GM19099 (cell line): ENCODE results near the gene COX7B2.

Experiments
- POLR2A ChIP-seq: IDR thresholded peaks from 3 replicates; pipeline ENCODE4 v1.6.1; 2011; ENCODE audit warnings: low read depth; ENCODE audit not compliant: insufficient read length; ENCODE audit errors: extremely low read depth

COX7B2 gene

DNA sequence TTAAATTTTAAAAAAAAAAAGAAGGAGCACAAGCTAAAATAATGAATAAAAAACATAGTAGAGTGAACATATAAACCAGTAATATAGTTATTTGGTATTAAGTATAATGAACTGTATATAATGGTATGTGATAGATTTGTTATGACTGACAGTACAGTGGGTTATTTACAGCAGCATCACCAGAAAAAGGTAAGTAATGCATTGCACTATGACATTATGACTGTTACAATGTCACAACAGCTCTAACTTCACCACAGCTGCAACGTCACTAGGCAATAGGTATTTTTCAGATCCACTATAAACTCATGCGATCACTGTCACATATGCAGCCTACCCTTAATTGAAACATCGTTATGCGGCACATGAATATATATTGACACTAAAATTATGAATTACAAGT, 72.5 kb downstream of the COX7B2 start:
- no peak for TF ChIP-seq POLR2A

GRCh38 chr4:46830971-46831454, 78.0 kb downstream of the COX7B2 start:
- no peak for TF ChIP-seq POLR2A

- TF ChIP-seq POLR2A, result no peak
Observed at GRCh38 chr4:46820154-46820553, 88.9 kb downstream of the COX7B2 start.

DNA sequence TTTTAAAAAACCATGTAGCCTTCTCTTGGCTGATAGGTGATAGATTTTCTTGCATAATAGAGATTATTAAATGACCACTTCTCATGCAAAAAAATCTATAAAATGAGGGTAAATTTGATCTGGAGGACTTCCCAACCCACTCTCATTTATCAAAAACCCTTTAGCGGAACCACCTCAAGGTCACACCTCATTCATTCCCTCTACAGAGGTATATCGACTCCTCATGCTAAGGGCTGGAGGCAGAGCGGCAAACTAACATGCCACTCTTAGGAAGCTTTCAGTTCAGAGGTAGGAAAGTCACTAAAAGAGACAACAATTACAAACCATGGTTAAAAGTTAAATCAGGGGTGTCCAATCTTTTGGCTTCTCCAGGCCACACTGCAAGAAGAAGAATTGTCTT, 90.0 kb downstream of the COX7B2 start:
- TF ChIP-seq POLR2A, result no peak

DNA sequence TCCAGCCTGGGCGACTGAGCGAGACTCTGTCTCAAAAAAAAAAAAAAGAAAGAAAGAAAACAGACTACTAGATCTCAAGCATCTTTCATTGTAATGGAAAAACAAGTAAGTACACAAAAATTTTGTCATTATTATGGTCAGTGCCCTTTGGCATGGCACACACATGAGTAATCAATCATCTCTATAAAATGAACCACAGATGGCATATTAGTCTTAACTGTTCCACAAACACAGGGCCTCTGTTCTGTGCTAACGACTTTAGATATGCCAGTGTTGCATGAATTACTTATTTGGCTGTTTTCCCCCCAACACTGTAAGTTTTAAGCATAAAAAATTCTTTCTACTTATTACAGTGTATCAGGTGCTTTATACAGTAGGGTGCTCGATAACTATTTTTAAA, 90.4 kb downstream of the COX7B2 start:
- no peak for TF ChIP-seq POLR2A

DNA sequence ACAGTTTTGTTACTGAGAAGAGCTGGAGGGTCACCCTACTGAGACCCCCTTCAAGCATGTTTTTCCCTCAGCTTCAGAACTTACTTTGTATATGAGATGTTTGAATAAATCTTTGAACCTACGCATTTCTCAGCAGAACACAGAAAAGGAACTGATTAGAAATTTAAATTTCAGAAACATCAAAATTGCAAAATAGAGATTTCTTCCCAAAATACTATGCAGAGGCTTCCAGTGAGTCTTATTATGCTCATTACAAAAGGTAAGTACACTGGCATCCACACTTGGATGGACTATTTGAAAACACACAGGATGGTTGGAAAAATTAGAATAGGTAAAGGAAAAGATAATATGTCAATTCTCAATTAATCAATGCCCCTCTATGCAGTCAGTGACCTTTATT, 91.2 kb downstream of the COX7B2 start:
- TF ChIP-seq POLR2A, result no peak

DNA sequence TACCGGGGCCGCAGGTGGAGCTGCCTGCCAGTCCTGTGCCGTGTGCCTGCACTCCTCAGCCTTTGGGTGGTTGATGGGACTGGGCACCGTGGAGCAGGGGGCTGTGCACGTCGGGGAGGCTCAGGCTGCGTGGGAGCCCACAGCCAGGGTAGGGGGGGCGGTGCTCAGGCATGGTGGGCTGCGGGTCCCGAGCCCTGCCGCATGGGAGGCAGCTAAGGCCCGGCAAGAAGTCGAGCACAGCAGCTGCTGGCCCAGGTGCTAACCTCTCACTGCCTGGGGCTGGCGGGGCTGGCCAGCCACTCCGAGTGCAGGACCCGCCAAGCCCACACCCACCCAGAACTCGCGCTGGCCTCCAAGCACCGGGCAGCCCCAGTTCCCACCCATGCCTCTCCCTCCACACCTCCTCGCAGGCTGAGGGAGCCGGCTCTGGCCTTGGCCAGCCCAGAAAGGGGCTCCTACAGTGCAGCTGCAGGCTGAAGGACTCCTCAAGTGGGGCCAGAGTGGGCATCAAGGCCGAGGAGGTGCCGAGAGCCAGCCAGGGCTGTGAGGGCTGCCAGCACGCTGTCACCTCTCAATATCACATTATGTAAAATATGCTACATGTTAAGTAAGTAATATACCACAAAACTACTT, 104.1 kb downstream of the COX7B2 start:
- TF ChIP-seq POLR2A, result no peak

GRCh38 chr4:46793036-46793435, 116.0 kb downstream of the COX7B2 start:
- no peak for TF ChIP-seq POLR2A

- no peak for TF ChIP-seq POLR2A
Observed at GRCh38 chr4:46781434-46782092, 127.5 kb downstream of the COX7B2 start.

DNA sequence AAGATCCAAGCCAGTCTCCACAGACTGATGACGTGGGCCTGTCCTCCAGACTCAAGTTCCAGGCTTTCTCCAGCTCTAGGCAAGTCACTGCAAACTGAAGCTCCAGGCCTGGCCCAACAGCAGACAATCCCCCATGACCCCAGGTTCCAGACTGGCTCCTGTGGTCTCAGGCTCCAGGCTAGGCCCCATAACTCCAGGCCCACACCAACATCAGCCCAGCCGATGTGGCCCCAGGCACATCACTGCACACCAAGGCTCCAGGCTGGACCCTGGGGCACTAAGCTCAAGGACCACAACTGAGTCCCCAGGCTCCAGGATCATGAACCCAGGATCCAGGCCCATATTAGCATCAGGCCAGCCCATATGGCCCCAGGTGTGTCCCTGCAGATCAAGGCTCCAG, 143.6 kb downstream of the COX7B2 start:
- TF ChIP-seq POLR2A, result no peak

DNA sequence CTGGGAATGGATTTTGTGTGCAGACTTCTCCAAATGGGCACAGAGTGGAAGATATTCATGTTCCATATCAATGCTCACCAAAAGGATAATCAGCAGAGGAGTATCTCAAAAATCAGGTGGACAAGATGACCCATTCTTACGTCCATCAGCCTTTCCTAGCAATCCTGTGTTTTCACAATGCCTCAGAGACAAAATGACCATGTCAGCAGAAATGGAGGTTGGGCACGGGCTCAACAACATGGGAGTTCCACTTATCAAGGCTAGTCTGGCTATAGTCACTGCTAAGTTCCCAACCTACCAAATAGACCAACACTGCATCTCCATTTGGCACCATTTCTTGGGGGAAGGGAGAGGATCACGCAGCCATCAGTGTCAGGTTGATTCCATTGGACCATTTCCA, 179.0 kb downstream of the COX7B2 start:
- no peak for TF ChIP-seq POLR2A

DNA sequence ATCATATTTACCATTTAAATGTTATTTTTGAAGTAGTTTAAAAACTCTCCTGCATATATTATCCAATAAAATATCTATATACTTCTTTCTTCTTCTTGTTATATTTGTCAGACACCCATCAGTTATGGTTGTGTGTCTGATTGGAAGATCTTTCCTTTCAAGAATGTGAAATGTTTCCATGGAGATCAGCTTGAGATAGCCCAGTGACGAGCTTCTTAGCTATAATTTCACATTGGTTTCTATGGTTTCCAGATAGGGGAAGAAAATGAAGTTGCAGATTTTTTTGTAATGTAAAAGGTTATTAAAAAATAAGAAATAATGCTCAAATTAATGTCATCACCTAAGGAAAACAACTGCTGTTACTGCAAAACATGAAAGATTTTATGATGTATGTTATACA, 189.0 kb downstream of the COX7B2 start:
- no peak for TF ChIP-seq POLR2A

DNA sequence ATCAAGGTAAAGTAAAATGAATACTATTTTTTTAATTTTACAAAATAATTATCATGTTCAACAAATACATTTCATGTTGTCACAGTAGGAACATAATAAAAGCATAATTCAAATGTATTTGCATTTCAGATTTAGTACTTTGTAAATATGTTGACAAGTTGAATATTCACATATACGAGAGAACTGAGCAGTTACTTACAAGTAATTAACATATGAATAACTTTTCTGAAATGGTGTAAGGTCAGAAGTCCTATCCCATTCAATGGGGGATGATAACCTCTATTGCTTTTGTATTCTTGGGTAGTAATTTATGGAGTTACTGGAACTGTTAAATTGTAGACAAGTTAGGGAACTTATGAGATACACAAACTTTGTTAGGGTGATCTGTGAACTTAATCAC, 191.1 kb downstream of the COX7B2 start:
- no peak for TF ChIP-seq POLR2A

DNA sequence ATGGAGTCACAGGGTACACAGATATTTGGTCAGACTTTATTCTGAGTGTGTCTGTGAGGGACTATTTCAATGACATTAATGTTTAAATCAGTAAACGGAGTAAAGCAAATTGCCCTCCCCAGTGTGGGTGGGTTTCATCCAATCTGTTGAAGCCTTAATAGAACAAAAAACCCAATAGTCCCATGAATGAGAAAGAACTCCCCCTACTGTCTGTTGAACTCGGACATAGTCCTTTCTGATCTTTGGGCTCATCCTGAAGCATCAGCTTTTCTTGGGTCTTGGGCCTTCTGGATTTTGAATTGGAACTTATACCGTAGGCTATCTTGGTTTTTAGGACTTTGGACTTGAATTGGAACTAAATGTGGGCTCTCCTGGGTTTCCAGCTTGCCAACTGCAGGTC, 193.6 kb downstream of the COX7B2 start:
- no peak for TF ChIP-seq POLR2A

DNA sequence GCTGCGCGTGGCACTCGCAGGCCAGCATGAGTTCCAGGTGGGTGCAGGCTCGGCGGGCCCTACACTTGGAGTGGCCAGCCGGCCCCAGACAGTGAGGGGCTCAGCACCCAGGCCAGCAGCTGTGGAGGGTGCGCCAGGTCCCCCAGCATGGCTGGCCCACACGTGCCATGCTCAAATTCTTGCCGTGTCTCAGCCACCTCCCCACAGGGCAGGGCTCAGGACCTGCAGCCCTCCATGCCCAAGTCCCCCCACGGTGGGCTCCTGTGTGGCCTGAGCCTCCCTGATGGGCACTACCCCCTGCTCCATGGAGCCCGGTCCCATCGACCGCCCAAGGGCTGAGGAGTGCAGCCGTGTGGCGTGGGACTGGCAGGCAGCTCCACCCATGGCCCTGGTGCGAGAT, 210.2 kb downstream of the COX7B2 start:
- TF ChIP-seq POLR2A, result no peak
